Stomach (tissue), 9 donors: ENCODE results near the gene GALNT5. TPM values are rescaled to one million over a fixed set of nuclear protein-coding genes. Genes with fewer than 3 reads are reported as not detected.

Experiments
- DNase-seq, 2 donors: peaks; one replicate each; pipeline versions ENCODE4 v3.0.0 to v3.0.0-alpha.2; 2013 to 2019
- H3K27ac ChIP-seq, 5 donors: fragments of 200-600 bp in 4 of 5; sonication (generic) in 4 of 5; one replicate each; pipeline ENCODE4 v1.5.1; 2013 to 2019; ENCODE audit warnings: mild to moderate bottlenecking in 1 of 5, moderate library complexity in 1 of 5
- H3K27me3 ChIP-seq, 3 donors: fragments of 200-600 bp; sonication (generic); one replicate each; pipeline ENCODE4 v1.5.1; 2017 to 2019; ENCODE audit warnings: mixed run types in 1 of 3
- H3K36me3 ChIP-seq, 4 donors: fragments of 200-600 bp; sonication (generic); 1 replicate in 3 of 4; 2 replicates in 1 of 4; pipeline ENCODE4 v1.5.1; 2016 to 2019
- H3K4me1 ChIP-seq, 4 donors: fragments of 200-600 bp; sonication (generic); one replicate each; pipeline ENCODE4 v1.5.1; 2016 to 2019
- H3K4me3 ChIP-seq, 4 donors: fragments of 200-600 bp; sonication (generic) in 3 of 4; one replicate each; pipeline ENCODE4 v1.5.1; 2016 to 2019; ENCODE audit warnings: mild to moderate bottlenecking in 1 of 4
- H3K9me3 ChIP-seq, 4 donors: fragments of 200-600 bp; sonication (generic); one replicate each; pipeline ENCODE4 v1.5.1; 2016 to 2019
- EP300 ChIP-seq: sonication (generic); formaldehyde crosslinking; IDR thresholded peaks from one replicate; pipeline ENCODE4 v1.6.1; 2017; ENCODE audit warnings: antibody characterized with exemption
- POLR2A ChIP-seq, 4 donors: fragments of 450-650 bp; IDR thresholded peaks; one replicate each; pipeline ENCODE4 v1.6.1; 2016; ENCODE audit warnings: antibody characterized with exemption in 4 of 4, control low read depth in 2 of 4, mild to moderate bottlenecking in 1 of 4, moderate library complexity in 1 of 4
- POLR2AphosphoS5 ChIP-seq, 3 donors: sonication (generic); formaldehyde crosslinking; IDR thresholded peaks; one replicate each; pipeline ENCODE4 v1.6.1; 2016; ENCODE audit warnings: antibody characterized with exemption in 3 of 3
- WGBS, 5 donors: extraction: QIAGEN DNeasy Blood & Tissue Kit in 3 of 5; methylation state at CpG; one replicate each; pipeline versions ENCODE4 v1.1.5 to v1.1.7; 2013 to 2018; 5-methylcytosine and 5-hydroxymethylcytosine counted together
- intact Hi-C: fragments of 100-400 bp; cut with DNase I; formaldehyde crosslinking; loops from one replicate; pipeline ENCODE4 v1.15.1; 2023; ENCODE audit warnings: low total_unique reads
- polyA plus RNA-seq, 3 donors: library from polyadenylated mRNA; stranded (reverse); fragments of 200-250 nt; gene quantifications; one replicate each; pipeline ENCODE4 v1.2.3, GENCODE V29; 2013
- total RNA-seq, 5 donors: library from RNA; depleted of rRNA; stranded (reverse); fragments of >200 nt; gene quantifications; one replicate each; pipeline versions ENCODE4 v1.1.0 to v1.2.3, GENCODE V29; 2014 to 2016
- TF ChIP-seq, protein P1 (sequence below), 7 experiments: fragments of 450-650 bp in 4 of 7; fragments of 200-600 bp in 3 of 7; sonication (generic) in 3 of 7; IDR thresholded peaks; one replicate each; pipeline ENCODE4 v1.5.1; 2016 to 2019; ENCODE audit warnings: antibody characterized with exemption in 7 of 7, control low read depth in 2 of 7, mild to moderate bottlenecking in 1 of 7
- donor health status: healthy with polysubstance abuse.
- donor health status: Bipolar disorder and iron deficiency.
- donor health status: healthy.

The GALNT5 gene
- total and polyA plus RNA-seq, 8 donors: 1.1 to 27.5 (median 2.3) TPM

- H3K4me3 ChIP-seq: peak overlapping the region in 2 of 4 donors; percentile 6 to 29
- H3K9me3 ChIP-seq: no peaks in the 10 kb centered on the region
- TF ChIP-seq POLR2AphosphoS5 (IDR thresholded peaks at IDR 0.05) (peak in 2 of 3 donors; percentile 75 to 79), EP300 (no peak)
- H3K4me1 ChIP-seq: peaks cover 13 to 32% (median 20%) of the 10 kb centered on the region in 4 donors
- DNase-seq: peak; percentile 58 to 79
- H3K36me3 ChIP-seq: no peaks in the 10 kb centered on the region
- H3K27ac ChIP-seq: peak overlapping the region; percentile 58 to 82 (median 68)
- intact Hi-C loops: no loop called here
- H3K27me3 ChIP-seq: no peaks in the 10 kb centered on the region
- 18 to 33% (median 26%) methylated on average over 5 to 6 of the region's 6 CpGs for WGBS, 5 donors
Measured at GRCh38 chr2:157261199-157261782, 3.8 kb downstream of the GALNT5 start.

DNA sequence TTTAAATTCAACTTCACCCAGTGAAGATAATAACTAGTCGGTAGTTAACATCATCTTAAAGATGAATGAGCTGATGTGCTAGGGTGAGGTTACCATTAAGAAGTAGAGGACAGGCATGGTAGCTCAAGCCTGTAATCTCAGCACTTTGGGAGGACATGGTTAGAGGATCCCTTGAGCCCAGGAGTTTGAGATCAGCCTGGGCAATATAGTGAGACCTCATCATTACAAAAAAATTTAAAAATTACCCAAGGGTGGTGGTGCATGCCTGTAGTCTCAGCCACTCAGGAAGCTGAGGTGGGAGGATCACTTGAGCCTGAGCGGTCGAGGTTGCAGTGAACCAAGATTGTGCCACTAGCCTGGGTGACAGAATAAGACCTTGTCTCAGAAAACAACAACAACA lies 4.7 kb downstream of the GALNT5 start:
- H3K36me3 ChIP-seq: no peaks in the 10 kb centered on the region

DNA sequence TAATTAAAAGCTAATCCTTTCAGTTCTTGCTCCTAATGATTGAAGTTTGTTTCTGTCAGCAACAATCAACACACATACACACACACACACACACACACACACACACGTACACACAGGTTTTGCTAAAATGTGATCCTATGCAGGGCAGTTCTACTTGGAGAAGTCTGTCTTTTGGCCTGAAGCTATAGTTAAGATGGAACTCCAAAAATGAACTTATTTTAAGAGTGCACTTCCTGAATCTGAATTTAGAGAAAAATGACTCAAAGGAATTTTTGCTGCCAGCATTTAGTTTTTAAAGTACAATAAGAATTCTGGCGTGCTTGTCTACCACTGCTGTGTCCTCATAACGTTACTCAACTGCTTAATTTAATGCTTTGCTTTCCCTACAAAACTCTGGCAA lies 6.6 kb downstream of the GALNT5 start:
- WGBS, 5 donors: 52 to 67% (median 58%) methylated on average over 3 of the region's 3 CpGs
- H3K27me3 ChIP-seq: no peaks in the 10 kb centered on the region
- H3K9me3 ChIP-seq: no peaks in the 10 kb centered on the region
- peaks cover 7 to 14% (median 14%) of the 10 kb centered on the region in 4 donors for H3K4me1 ChIP-seq
- H3K27ac ChIP-seq: no peak overlapping the region
- DNase-seq: peak in 1 of 2 donors; percentile 41
- intact Hi-C loops: no loop called here
- TF ChIP-seq, protein P1, sequence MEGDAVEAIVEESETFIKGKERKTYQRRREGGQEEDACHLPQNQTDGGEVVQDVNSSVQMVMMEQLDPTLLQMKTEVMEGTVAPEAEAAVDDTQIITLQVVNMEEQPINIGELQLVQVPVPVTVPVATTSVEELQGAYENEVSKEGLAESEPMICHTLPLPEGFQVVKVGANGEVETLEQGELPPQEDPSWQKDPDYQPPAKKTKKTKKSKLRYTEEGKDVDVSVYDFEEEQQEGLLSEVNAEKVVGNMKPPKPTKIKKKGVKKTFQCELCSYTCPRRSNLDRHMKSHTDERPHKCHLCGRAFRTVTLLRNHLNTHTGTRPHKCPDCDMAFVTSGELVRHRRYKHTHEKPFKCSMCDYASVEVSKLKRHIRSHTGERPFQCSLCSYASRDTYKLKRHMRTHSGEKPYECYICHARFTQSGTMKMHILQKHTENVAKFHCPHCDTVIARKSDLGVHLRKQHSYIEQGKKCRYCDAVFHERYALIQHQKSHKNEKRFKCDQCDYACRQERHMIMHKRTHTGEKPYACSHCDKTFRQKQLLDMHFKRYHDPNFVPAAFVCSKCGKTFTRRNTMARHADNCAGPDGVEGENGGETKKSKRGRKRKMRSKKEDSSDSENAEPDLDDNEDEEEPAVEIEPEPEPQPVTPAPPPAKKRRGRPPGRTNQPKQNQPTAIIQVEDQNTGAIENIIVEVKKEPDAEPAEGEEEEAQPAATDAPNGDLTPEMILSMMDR (IDR thresholded peaks at IDR 0.05): no peak
- TF ChIP-seq EP300 (no peak), POLR2A (IDR thresholded peaks at IDR 0.05) (no peak), POLR2AphosphoS5 (IDR thresholded peaks at IDR 0.05) (no peak)
- H3K4me3 ChIP-seq: no peak overlapping the region
- no peaks in the 10 kb centered on the region for H3K36me3 ChIP-seq

More for the DNA sequence above, 4.7 kb downstream of the GALNT5 start:
- Histone ChIP-seq H3K27ac (peak overlapping the region in 1 of 5 donors; percentile 76), H3K9me3 (no peaks in the 10 kb centered on the region), H3K4me3 (no peak overlapping the region), H3K4me1 (peaks cover 12 to 28% (median 17%) of the 10 kb centered on the region in 4 donors), H3K27me3 (no peaks in the 10 kb centered on the region)
- intact Hi-C loops: no loop called here
- DNase-seq: no peak
- WGBS, 5 donors: 88 to 92% (median 89%) methylated on average over 3 of the region's 3 CpGs
- TF ChIP-seq POLR2A (IDR thresholded peaks at IDR 0.05) (no peak), POLR2AphosphoS5 (IDR thresholded peaks at IDR 0.05) (no peak), EP300 (no peak)
- TF ChIP-seq, protein P1 (IDR thresholded peaks at IDR 0.05): no peak

DNA sequence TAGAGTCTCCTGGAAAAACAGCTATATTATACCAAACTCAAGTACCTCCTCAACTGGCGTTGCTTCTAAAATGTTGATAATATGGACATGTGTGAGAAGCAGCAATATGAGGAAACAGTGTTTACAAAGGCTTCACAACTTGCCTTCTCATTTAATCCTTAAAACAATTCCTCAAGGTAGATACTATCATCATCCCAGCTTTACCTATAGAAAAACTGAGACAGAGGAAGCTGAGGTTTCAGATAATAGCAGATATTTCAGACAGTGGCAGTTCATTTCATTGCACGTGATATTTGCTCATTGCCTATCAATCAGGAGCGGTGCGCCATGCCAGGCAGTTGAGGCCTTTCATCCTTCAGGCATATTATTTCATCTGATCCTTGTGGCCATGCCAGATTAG lies 8.3 kb downstream of the GALNT5 start:
- DNase-seq: no peak
- TF ChIP-seq EP300: no peak
- no peak for TF ChIP-seq POLR2AphosphoS5 (IDR thresholded peaks at IDR 0.05)
- no peak for TF ChIP-seq POLR2A (IDR thresholded peaks at IDR 0.05)
- TF ChIP-seq, protein P1 (IDR thresholded peaks at IDR 0.05): no peak
- intact Hi-C loops: no loop called here
- no peaks in the 10 kb centered on the region for H3K36me3 ChIP-seq
- H3K4me3 ChIP-seq: no peak overlapping the region
- no peak overlapping the region for H3K27ac ChIP-seq
- no peaks in the 10 kb centered on the region for H3K9me3 ChIP-seq
- H3K4me1 ChIP-seq: peaks cover 3 to 6% (median 4%) of the 10 kb centered on the region in 4 donors
- H3K27me3 ChIP-seq: no peaks in the 10 kb centered on the region
- WGBS, 5 donors: 81 to 93% (median 91%) methylated on average over 4 of the region's 4 CpGs

DNA sequence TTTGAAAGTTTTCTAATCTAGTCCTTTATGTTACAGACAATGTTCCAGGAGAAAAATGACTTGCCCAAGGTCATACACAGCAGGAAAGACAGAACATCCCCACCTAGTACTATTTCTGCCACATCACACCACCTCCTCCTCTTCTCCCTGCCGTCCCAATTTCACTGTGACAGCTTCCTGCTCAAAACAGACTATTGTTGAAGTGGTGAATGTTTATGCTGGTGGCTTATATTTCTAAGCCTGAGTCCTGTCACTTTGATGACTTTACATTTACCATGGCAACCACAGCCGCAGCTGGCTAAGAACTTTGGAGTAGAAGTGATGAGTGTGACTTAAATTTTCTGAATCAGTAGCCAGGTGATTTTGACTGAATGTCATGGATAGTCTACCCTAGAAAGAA lies 10.0 kb downstream of the GALNT5 start:
- Histone ChIP-seq H3K4me3 (no peak overlapping the region), H3K9me3 (no peaks in the 10 kb centered on the region), H3K4me1 (peaks cover 0 to 4% (median 0%) of the 10 kb centered on the region in 4 donors), H3K36me3 (no peaks in the 10 kb centered on the region), H3K27me3 (no peaks in the 10 kb centered on the region), H3K27ac (no peak overlapping the region)
- no peak for DNase-seq
- no peak for TF ChIP-seq POLR2A (IDR thresholded peaks at IDR 0.05)
- TF ChIP-seq, protein P1 (IDR thresholded peaks at IDR 0.05): no peak
- TF ChIP-seq POLR2AphosphoS5 (IDR thresholded peaks at IDR 0.05): no peak
- no peak for TF ChIP-seq EP300
- 48 to 71% (median 64%) methylated on average over 2 of the region's 2 CpGs for WGBS, 5 donors
- intact Hi-C loops: no loop called here
